Measurements from ENCODE around the gene SPAG6. TPM values are rescaled to one million over a fixed set of nuclear protein-coding genes. Genes with fewer than 3 reads are reported as not detected.

The SPAG6 gene
- total and polyA plus RNA-seq, 9 of the 15 experiments (the other 6 are each of a cell fraction or from before 2014, with no cell fraction given): 3.5 to 23.1 (median 11.8) TPM

- no peak for TF ChIP-seq NCOA1 (IDR thresholded peaks at IDR 0.05; ENCODE audit: low read depth)
- TF ChIP-seq TGIF2 (CRISPR knock-in tag; IDR thresholded peaks at IDR 0.05): no peak
- no peak for TF ChIP-seq ZNF347 (CRISPR knock-in tag; IDR thresholded peaks at IDR 0.05; ENCODE audit: low read depth)
- no peak for TF ChIP-seq PURB (CRISPR knock-in tag; IDR thresholded peaks at IDR 0.05; ENCODE audit: low read depth)
- no peak for TF ChIP-seq ZNF197 (CRISPR knock-in tag; IDR thresholded peaks at IDR 0.05; ENCODE audit: low read depth)
- TF ChIP-seq ZBTB8A (IDR thresholded peaks at IDR 0.05; ENCODE audit: partially characterized antibody): no peak
- TF ChIP-seq, protein P1, sequence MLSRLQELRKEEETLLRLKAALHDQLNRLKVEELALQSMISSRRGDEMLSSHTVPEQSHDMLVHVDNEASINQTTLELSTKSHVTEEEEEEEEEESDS (CRISPR knock-in tag; IDR thresholded peaks at IDR 0.05): no peak
- TF ChIP-seq MIER1 (IDR thresholded peaks at IDR 0.05; ENCODE audit: low read depth): no peak
- TF ChIP-seq HDAC3 (IDR thresholded peaks at IDR 0.05; ENCODE audit: borderline replicate concordance, partially characterized antibody): no peak
- TF ChIP-seq, protein P2, sequence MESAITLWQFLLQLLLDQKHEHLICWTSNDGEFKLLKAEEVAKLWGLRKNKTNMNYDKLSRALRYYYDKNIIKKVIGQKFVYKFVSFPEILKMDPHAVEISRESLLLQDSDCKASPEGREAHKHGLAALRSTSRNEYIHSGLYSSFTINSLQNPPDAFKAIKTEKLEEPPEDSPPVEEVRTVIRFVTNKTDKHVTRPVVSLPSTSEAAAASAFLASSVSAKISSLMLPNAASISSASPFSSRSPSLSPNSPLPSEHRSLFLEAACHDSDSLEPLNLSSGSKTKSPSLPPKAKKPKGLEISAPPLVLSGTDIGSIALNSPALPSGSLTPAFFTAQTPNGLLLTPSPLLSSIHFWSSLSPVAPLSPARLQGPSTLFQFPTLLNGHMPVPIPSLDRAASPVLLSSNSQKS (CRISPR knock-in tag; IDR thresholded peaks at IDR 0.05): no peak
- TF ChIP-seq MAFF (IDR thresholded peaks at IDR 0.05; ENCODE audit: low read length): peak; percentile 60; the same call in 1 of the 2 replicates
- TF ChIP-seq ZNF253 (CRISPR knock-in tag; conservative IDR thresholded peaks at IDR 0.05): no peak
- TF ChIP-seq, protein P3, sequence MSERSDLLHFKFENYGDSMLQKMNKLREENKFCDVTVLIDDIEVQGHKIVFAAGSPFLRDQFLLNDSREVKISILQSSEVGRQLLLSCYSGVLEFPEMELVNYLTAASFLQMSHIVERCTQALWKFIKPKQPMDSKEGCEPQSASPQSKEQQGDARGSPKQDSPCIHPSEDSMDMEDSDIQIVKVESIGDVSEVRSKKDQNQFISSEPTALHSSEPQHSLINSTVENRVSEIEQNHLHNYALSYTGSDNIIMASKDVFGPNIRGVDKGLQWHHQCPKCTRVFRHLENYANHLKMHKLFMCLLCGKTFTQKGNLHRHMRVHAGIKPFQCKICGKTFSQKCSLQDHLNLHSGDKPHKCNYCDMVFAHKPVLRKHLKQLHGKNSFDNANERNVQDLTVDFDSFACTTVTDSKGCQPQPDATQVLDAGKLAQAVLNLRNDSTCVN (CRISPR knock-in tag; IDR thresholded peaks at IDR 0.05): no peak
- no peak for TF ChIP-seq DNMT1 (IDR thresholded peaks at IDR 0.05)
- TF ChIP-seq SMARCA4 (IDR thresholded peaks at IDR 0.05): peak; percentile 72; the same call in 1 of the 2 replicates
- TF ChIP-seq EP400 (IDR thresholded peaks at IDR 0.05): no peak
- TF ChIP-seq BACH1 (tag; IDR thresholded peaks at IDR 0.05): peak; percentile 93
- TF ChIP-seq ZBTB12 (CRISPR knock-in tag; IDR thresholded peaks at IDR 0.05): no peak
- TF ChIP-seq PHB (CRISPR knock-in tag; IDR thresholded peaks at IDR 0.05): no peak
- no peak for TF ChIP-seq NR2C2 (CRISPR knock-in tag; IDR thresholded peaks at IDR 0.05)
- TF ChIP-seq NR2C2 (tag; IDR thresholded peaks at IDR 0.05): peak; percentile 58; the same call in 1 of the 2 replicates
- TF ChIP-seq VEZF1 (CRISPR knock-in tag; IDR thresholded peaks at IDR 0.05): no peak
- TF ChIP-seq MECOM (CRISPR knock-in tag; IDR thresholded peaks at IDR 0.05): peak; percentile 85
- TF ChIP-seq ARID1B (IDR thresholded peaks at IDR 0.05): peak; percentile 57
- no peak for TF ChIP-seq U2AF2 (optimal IDR thresholded peaks at IDR 0.05; ENCODE audit: low read depth, low read length)
- no peak for TF ChIP-seq ARHGAP35 (IDR thresholded peaks at IDR 0.05; ENCODE audit: partially characterized antibody)
- TF ChIP-seq SNIP1 (IDR thresholded peaks at IDR 0.05; ENCODE audit: low read depth): no peak
- no peak for TF ChIP-seq GATA2 (CRISPR knock-in tag; IDR thresholded peaks at IDR 0.05)
Observed at GRCh38 chr10:22427101-22427500, 81.8 kb downstream of the SPAG6 start (continued).
